ENCODE data around the gene TEX53. TPM values are rescaled to one million over a fixed set of nuclear protein-coding genes. Genes with fewer than 3 reads are reported as not detected.

The TEX53 gene
- total and polyA plus RNA-seq, 10 of the 15 experiments (the other 5 are each of a cell fraction or from before 2014, with no cell fraction given): not detected

DNA sequence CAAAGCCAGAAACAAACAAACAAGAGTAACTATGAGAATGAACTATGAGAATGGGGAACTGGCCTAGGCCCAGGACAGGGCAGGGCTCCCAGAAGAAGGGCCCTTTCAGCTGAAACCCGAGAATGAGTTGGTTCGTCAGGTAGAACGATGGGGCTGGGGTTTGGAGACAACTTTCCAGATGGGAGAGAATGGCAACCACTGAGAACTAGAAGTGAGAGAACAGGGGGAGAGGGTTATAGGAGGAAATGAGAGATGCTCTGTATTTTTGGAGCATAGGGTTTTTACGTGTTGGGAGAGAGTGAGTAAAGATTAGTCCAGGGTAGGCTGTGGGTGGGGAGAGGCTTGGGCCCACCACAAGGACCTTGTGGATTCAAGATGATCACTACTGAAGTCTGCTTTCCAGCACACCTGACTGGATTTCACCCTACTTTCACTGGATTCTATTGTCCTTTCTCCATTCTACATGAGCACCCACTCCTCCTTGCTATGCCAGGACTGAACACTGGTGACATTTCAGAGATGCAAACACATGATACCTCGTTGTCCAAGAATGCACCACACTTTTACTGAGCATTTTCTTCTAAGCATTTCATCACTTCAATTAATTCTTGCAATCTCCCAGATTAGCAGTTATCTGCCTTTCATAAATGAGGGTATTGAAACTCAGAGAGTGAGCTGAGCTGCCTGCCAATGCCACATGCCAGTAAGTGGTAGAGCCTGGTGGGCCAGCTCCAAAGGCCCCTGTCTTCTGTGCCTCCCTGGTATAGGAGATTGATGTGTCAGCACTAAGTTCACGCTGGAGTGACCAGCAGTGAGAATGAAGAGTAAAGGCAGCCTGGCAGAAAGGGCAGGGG is 49.7 kb downstream of the TEX53 start (continued):
- TF ChIP-seq BCLAF1 (IDR thresholded peaks at IDR 0.05): no peak
- TF ChIP-seq POLR2A (IDR thresholded peaks at IDR 0.05; ENCODE audit: low read depth, low read length): no peak
- peak; percentile 77 for TF ChIP-seq BCL11A (IDR thresholded peaks at IDR 0.05; ENCODE audit: low read depth, low read length)
- TF ChIP-seq, protein P1, sequence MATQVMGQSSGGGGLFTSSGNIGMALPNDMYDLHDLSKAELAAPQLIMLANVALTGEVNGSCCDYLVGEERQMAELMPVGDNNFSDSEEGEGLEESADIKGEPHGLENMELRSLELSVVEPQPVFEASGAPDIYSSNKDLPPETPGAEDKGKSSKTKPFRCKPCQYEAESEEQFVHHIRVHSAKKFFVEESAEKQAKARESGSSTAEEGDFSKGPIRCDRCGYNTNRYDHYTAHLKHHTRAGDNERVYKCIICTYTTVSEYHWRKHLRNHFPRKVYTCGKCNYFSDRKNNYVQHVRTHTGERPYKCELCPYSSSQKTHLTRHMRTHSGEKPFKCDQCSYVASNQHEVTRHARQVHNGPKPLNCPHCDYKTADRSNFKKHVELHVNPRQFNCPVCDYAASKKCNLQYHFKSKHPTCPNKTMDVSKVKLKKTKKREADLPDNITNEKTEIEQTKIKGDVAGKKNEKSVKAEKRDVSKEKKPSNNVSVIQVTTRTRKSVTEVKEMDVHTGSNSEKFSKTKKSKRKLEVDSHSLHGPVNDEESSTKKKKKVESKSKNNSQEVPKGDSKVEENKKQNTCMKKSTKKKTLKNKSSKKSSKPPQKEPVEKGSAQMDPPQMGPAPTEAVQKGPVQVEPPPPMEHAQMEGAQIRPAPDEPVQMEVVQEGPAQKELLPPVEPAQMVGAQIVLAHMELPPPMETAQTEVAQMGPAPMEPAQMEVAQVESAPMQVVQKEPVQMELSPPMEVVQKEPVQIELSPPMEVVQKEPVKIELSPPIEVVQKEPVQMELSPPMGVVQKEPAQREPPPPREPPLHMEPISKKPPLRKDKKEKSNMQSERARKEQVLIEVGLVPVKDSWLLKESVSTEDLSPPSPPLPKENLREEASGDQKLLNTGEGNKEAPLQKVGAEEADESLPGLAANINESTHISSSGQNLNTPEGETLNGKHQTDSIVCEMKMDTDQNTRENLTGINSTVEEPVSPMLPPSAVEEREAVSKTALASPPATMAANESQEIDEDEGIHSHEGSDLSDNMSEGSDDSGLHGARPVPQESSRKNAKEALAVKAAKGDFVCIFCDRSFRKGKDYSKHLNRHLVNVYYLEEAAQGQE (IDR thresholded peaks at IDR 0.05; ENCODE audit: low read depth, low read length): 0 out of 2 replicates have a peak, but pooled peaks have one; percentile 12
- TF ChIP-seq SPI1 (IDR thresholded peaks at IDR 0.05; ENCODE audit: borderline replicate concordance, insufficient read depth, low read depth, low read length): peak; percentile 90
- TF ChIP-seq GATAD2B (conservative IDR thresholded peaks at IDR 0.05; ENCODE audit: low read depth): peak; percentile 72; the same call in 1 of the 2 replicates
- TF ChIP-seq NFXL1 (IDR thresholded peaks at IDR 0.05; ENCODE audit: borderline replicate concordance): no peak
- no peak for TF ChIP-seq NFYB (IDR thresholded peaks at IDR 0.05; ENCODE audit: insufficient read depth, low read depth, low read length)
- no peak for TF ChIP-seq ZNF384 (IDR thresholded peaks at IDR 0.05; ENCODE audit: borderline replicate concordance, low read depth, low read length)
- TF ChIP-seq NRF1 (conservative IDR thresholded peaks at IDR 0.05; ENCODE audit: low read depth, low read length): no peak
- TF ChIP-seq FOXK2 (IDR thresholded peaks at IDR 0.05): no peak
- peak; percentile 90 for TF ChIP-seq IRF4 (IDR thresholded peaks at IDR 0.05; ENCODE audit: low read depth, low read length)
- no peak; the same call in 1 of the 2 replicates for TF ChIP-seq BACH1 (IDR thresholded peaks at IDR 0.05; ENCODE audit: borderline replicate concordance)
- no peak for TF ChIP-seq SIN3A (IDR thresholded peaks at IDR 0.05; ENCODE audit: low read depth, low read length)
- TF ChIP-seq HDGF (IDR thresholded peaks at IDR 0.05): no peak; the same call in 1 of the 2 replicates
- no peak for TF ChIP-seq SUZ12 (IDR thresholded peaks at IDR 0.05; ENCODE audit: unreplicated experiment)
- TF ChIP-seq USF2 (IDR thresholded peaks at IDR 0.05; ENCODE audit: borderline replicate concordance, low read depth, low read length): no peak
- no peak for TF ChIP-seq EGR1 (IDR thresholded peaks at IDR 0.05; ENCODE audit: borderline replicate concordance in 1 of 2, low read depth in 2 of 2, low read length in 2 of 2)
- TF ChIP-seq CREM (IDR thresholded peaks at IDR 0.05; ENCODE audit: low read depth): peak; percentile 67
- peak; percentile 45; the same call in 1 of the 2 replicates for TF ChIP-seq ZNF24 (IDR thresholded peaks at IDR 0.05)
- TF ChIP-seq, protein P2, sequence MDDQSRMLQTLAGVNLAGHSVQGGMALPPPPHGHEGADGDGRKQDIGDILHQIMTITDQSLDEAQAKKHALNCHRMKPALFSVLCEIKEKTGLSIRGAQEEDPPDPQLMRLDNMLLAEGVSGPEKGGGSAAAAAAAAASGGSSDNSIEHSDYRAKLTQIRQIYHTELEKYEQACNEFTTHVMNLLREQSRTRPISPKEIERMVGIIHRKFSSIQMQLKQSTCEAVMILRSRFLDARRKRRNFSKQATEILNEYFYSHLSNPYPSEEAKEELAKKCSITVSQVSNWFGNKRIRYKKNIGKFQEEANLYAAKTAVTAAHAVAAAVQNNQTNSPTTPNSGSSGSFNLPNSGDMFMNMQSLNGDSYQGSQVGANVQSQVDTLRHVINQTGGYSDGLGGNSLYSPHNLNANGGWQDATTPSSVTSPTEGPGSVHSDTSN (IDR thresholded peaks at IDR 0.05; ENCODE audit: insufficient replicate concordance, low read depth, low read length): no peak

Measured in GM12878 (cell line).